Suprapubic skin (tissue), 4 donors: ENCODE results near the gene PDE3A. TPM values are rescaled to one million over a fixed set of nuclear protein-coding genes. Genes with fewer than 3 reads are reported as not detected.

Source experiments
- DNase-seq, 2 donors: peaks; one replicate each; pipeline ENCODE4 v3.0.0-alpha.2; 2019; ENCODE audit warnings: low spot score in 2 of 2
- H3K27ac ChIP-seq: fragments of 200-600 bp; sonication (generic); one replicate; pipeline ENCODE4 v1.5.1; 2019
- H3K27me3 ChIP-seq: fragments of 200-600 bp; sonication (generic); one replicate; pipeline ENCODE4 v1.5.1; 2019
- H3K36me3 ChIP-seq: fragments of 200-600 bp; sonication (generic); one replicate; pipeline ENCODE4 v1.5.1; 2019
- H3K4me1 ChIP-seq: fragments of 200-600 bp; sonication (generic); one replicate; pipeline ENCODE4 v1.5.1; 2019
- H3K4me3 ChIP-seq: fragments of 200-600 bp; sonication (generic); one replicate; pipeline ENCODE4 v1.5.1; 2019; ENCODE audit warnings: mild to moderate bottlenecking
- H3K9me3 ChIP-seq: fragments of 200-600 bp; sonication (generic); one replicate; pipeline ENCODE4 v1.5.1; 2019
- CTCF ChIP-seq, 2 donors: fragments of 200-600 bp in 1 of 2; fragments of 450-650 bp in 1 of 2; sonication (generic) in 1 of 2; IDR thresholded peaks; one replicate each; pipeline ENCODE4 v1.5.1; 2016 to 2019; ENCODE audit warnings: antibody characterized with exemption in 2 of 2, mild to moderate bottlenecking in 1 of 2, moderate library complexity in 1 of 2
- EP300 ChIP-seq: sonication (generic); formaldehyde crosslinking; IDR thresholded peaks from one replicate; pipeline ENCODE4 v1.6.1; 2017; ENCODE audit warnings: antibody characterized with exemption
- POLR2A ChIP-seq, 2 donors: fragments of 450-650 bp; IDR thresholded peaks; one replicate each; pipeline ENCODE4 v1.6.1; 2017; ENCODE audit warnings: antibody characterized with exemption in 2 of 2, mild to moderate bottlenecking in 2 of 2, moderate library complexity in 2 of 2
- POLR2AphosphoS5 ChIP-seq, 3 donors: sonication (generic); formaldehyde crosslinking; IDR thresholded peaks; one replicate each; pipeline ENCODE4 v1.6.1; 2017; ENCODE audit warnings: antibody characterized with exemption in 3 of 3
- WGBS: methylation state at CpG from one replicate; pipeline ENCODE4 v1.1.5; 2018; 5-methylcytosine and 5-hydroxymethylcytosine counted together
- total RNA-seq, 4 donors: library from RNA; depleted of rRNA; stranded (reverse); fragments of >200 nt; gene quantifications; one replicate each; pipeline ENCODE4 v1.1.0, GENCODE V29; 2016

PDE3A gene
- total RNA-seq, 4 donors from 2014 or later: 0.79 to 3.4 (median 1.4) TPM

GRCh38 chr12:20426957-20427356, 58.6 kb downstream of the PDE3A start:
- no peak for TF ChIP-seq CTCF (IDR thresholded peaks at IDR 0.05)
- no peak for TF ChIP-seq POLR2A (IDR thresholded peaks at IDR 0.05)
- TF ChIP-seq POLR2AphosphoS5 (IDR thresholded peaks at IDR 0.05): no peak
- TF ChIP-seq EP300: no peak
- H3K4me3 ChIP-seq: no peak overlapping the region
- H3K27me3 ChIP-seq: no peaks in the 10 kb centered on the region
- no peaks in the 10 kb centered on the region for H3K9me3 ChIP-seq
- H3K4me1 ChIP-seq: peaks cover 2% of the 10 kb centered on the region
- WGBS: 95% methylated on average over 3 of the region's 3 CpGs
- no peaks in the 10 kb centered on the region for H3K36me3 ChIP-seq
- no peak overlapping the region for H3K27ac ChIP-seq
- DNase-seq: no peak

- no peak for DNase-seq
- Histone ChIP-seq H3K27ac (no peak overlapping the region), H3K4me1 (peaks cover 2% of the 10 kb centered on the region), H3K9me3 (no peaks in the 10 kb centered on the region), H3K27me3 (no peaks in the 10 kb centered on the region), H3K36me3 (no peaks in the 10 kb centered on the region), H3K4me3 (no peak overlapping the region)
- no peak for TF ChIP-seq CTCF (IDR thresholded peaks at IDR 0.05)
- no peak for TF ChIP-seq EP300
- no peak for TF ChIP-seq POLR2A (IDR thresholded peaks at IDR 0.05)
- no peak for TF ChIP-seq POLR2AphosphoS5 (IDR thresholded peaks at IDR 0.05)
- 77% methylated on average over 2 of the region's 2 CpGs for WGBS
Measured at GRCh38 chr12:20429852-20430251, 61.5 kb downstream of the PDE3A start.

GRCh38 chr12:20432290-20432689, 64.0 kb downstream of the PDE3A start:
- Histone ChIP-seq H3K4me1 (no peaks in the 10 kb centered on the region), H3K36me3 (no peaks in the 10 kb centered on the region), H3K9me3 (no peaks in the 10 kb centered on the region), H3K4me3 (no peak overlapping the region), H3K27me3 (no peaks in the 10 kb centered on the region), H3K27ac (no peak overlapping the region)
- DNase-seq: no peak
- TF ChIP-seq EP300 (no peak), POLR2A (IDR thresholded peaks at IDR 0.05) (no peak), CTCF (IDR thresholded peaks at IDR 0.05) (no peak)
- WGBS: 84% methylated on average over 1 of the region's 1 CpG

- 45% methylated on average over 3 of the region's 3 CpGs for WGBS
Measured at GRCh38 chr12:20434996-20435395, 66.7 kb downstream of the PDE3A start.

GRCh38 chr12:20436316-20436715, 68.0 kb downstream of the PDE3A start:
- TF ChIP-seq POLR2A (IDR thresholded peaks at IDR 0.05) (no peak), POLR2AphosphoS5 (IDR thresholded peaks at IDR 0.05) (no peak)
- H3K4me3 ChIP-seq: no peak overlapping the region
- peaks cover 4% of the 10 kb centered on the region for H3K4me1 ChIP-seq
- no peaks in the 10 kb centered on the region for H3K27me3 ChIP-seq
- H3K9me3 ChIP-seq: no peaks in the 10 kb centered on the region
- H3K27ac ChIP-seq: no peak overlapping the region
- DNase-seq: no peak
- no peaks in the 10 kb centered on the region for H3K36me3 ChIP-seq

More at GRCh38 chr12:20434996-20435395, 66.7 kb downstream of the PDE3A start:
- TF ChIP-seq CTCF (IDR thresholded peaks at IDR 0.05) (no peak), POLR2AphosphoS5 (IDR thresholded peaks at IDR 0.05) (no peak), POLR2A (IDR thresholded peaks at IDR 0.05) (no peak), EP300 (no peak)
- H3K27ac ChIP-seq: no peak overlapping the region
- no peak overlapping the region for H3K4me3 ChIP-seq
- no peaks in the 10 kb centered on the region for H3K27me3 ChIP-seq
- H3K36me3 ChIP-seq: no peaks in the 10 kb centered on the region
- H3K9me3 ChIP-seq: no peaks in the 10 kb centered on the region
- peaks cover 1% of the 10 kb centered on the region for H3K4me1 ChIP-seq
- DNase-seq: no peak

GRCh38 chr12:20438299-20438779, 70.0 kb downstream of the PDE3A start:
- TF ChIP-seq EP300: no peak
- no peak for TF ChIP-seq CTCF (IDR thresholded peaks at IDR 0.05)
- no peak for TF ChIP-seq POLR2AphosphoS5 (IDR thresholded peaks at IDR 0.05)
- TF ChIP-seq POLR2A (IDR thresholded peaks at IDR 0.05): no peak
- Histone ChIP-seq H3K27ac (no peak overlapping the region), H3K9me3 (no peaks in the 10 kb centered on the region), H3K27me3 (no peaks in the 10 kb centered on the region), H3K4me3 (no peak overlapping the region), H3K4me1 (peaks cover 4% of the 10 kb centered on the region), H3K36me3 (no peaks in the 10 kb centered on the region)
- no peak for DNase-seq
- 55% methylated on average over 2 of the region's 2 CpGs for WGBS
